IPS-20b (cell line): ENCODE measurements around the gene PPP2R2D.
"Not testable (repeated sequence)": the region's sequence is repeated elsewhere in the genome, so short reads cannot be mapped to it uniquely, and the experiment has no call there.

Experiments used
- H3K27ac ChIP-seq: one replicate; pipeline ENCODE4 v1.5.1; 2013; ENCODE audit warnings: low read length
- H3K27me3 ChIP-seq: 2 replicates; pipeline ENCODE4 v1.6.1; 2013; ENCODE audit warnings: mild to moderate bottlenecking, low read length, inconsistent platforms; ENCODE audit not compliant: insufficient read depth
- H3K36me3 ChIP-seq: 2 replicates; pipeline ENCODE4 v1.6.1; 2013; ENCODE audit warnings: low read depth, mild to moderate bottlenecking, inconsistent platforms, low read length, moderate library complexity; ENCODE audit not compliant: insufficient read depth
- H3K4me1 ChIP-seq: 2 replicates; pipeline ENCODE4 v1.6.1; 2013; ENCODE audit warnings: mild to moderate bottlenecking, control low read depth, inconsistent platforms, low read length, moderate library complexity; ENCODE audit not compliant: insufficient read depth
- H3K4me3 ChIP-seq: 2 replicates; pipeline ENCODE4 v1.5.1; 2013; ENCODE audit warnings: mild to moderate bottlenecking, low read length, inconsistent platforms
- H3K9ac ChIP-seq: 2 replicates; pipeline ENCODE4 v1.6.1; 2013; ENCODE audit warnings: low read depth, mild to moderate bottlenecking, inconsistent platforms, low read length, moderate library complexity
- H3K9me3 ChIP-seq: 2 replicates; pipeline ENCODE4 v1.6.1; 2013; ENCODE audit warnings: mild to moderate bottlenecking, low read depth, low read length, inconsistent platforms; ENCODE audit not compliant: insufficient read depth

PPP2R2D gene

DNA sequence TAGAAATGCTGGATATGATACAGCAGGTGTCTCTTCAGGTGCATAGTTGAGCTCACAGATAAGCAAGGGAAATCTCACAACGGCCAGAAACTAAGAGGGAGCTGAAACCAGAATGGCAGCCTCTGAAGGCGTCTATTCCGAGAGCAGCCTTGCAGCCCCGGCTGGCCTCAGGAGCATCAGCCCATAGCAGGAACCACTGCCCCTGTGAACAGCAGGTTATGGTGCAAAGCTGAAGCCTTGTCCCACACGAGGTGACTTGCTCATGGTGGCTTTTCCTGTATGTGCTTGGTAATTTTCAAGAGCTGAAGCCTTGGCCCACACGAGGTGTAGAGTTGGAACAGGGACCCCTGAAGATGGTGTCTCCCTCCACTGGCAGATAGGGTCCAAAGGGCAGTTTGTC, 47.7 kb downstream of the PPP2R2D start:
- peaks cover 79% of the 10 kb centered on the region for H3K36me3 ChIP-seq
- no peaks in the 10 kb centered on the region; the same call in 1 of the 2 replicates for H3K4me1 ChIP-seq
- no peak overlapping the region for H3K4me3 ChIP-seq
- H3K9ac ChIP-seq, result no peak overlapping the region
- H3K27ac ChIP-seq, result no peak overlapping the region
- H3K27me3 ChIP-seq, result no peaks in the 10 kb centered on the region
- no peaks in the 10 kb centered on the region for H3K9me3 ChIP-seq

DNA sequence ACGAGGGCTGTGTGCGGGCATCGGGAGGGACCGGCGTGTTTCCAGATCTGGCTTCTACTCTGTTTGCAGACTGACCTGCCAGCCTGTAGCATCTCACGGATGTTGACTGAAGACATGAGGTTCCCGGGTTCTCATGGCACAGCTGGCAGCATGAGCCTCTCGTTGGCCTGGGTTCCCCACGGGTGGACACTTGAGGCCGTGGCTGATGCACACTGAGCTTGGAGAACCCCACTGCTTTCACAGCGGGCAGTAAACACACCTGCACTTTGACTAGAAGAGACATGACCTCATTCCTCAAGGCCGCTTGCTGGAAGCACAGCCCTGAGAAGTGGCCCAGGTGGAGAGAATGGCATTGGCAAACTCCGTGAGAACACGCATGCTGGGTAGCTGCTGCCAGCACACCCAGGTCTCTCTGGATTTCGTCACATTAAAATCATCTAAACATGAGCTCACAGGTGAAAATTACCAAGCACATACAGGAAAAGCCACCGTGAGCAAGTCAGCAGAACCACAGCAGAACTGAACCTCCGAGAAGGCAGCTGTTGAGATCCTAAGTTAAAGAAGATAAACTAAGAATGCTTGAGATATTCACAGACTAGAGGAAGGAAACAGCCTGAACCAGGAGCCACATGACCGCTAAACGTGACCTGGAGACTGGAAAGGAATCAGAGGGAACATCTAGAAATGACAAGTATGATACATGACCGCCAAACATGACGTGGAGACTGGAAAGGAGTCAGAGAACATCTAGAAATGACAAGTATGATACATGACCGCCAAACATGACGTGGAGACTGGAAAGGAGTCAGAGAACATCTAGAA, 48.4 kb downstream of the PPP2R2D start:
- Histone ChIP-seq H3K27me3 (no peaks in the 10 kb centered on the region), H3K27ac (no peak overlapping the region), H3K36me3 (peaks cover 79% of the 10 kb centered on the region), H3K4me3 (no peak overlapping the region), H3K9ac (no peak overlapping the region), H3K9me3 (no peaks in the 10 kb centered on the region), H3K4me1 (no peaks in the 10 kb centered on the region; the same call in 1 of the 2 replicates)

DNA sequence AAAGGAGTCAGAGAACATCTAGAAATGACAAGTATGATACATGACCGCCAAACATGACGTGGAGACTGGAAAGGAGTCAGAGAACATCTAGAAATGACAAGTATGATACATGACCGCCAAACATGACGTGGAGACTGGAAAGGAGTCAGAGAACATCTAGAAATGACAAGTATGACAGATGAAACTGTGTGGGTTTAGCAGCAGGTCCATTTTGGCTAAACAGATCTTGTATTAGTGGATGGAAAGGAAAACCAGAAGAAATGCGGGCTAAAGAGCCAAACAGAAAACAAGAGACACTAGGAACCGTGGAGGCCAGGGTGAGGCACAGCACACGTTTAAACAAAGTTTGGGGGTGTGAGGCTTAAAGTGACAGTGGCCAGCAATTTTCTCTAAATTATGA, 49.1 kb downstream of the PPP2R2D start:
- H3K27me3 ChIP-seq, H3K9me3 ChIP-seq, H3K4me1 ChIP-seq, H3K9ac ChIP-seq, H3K4me3 ChIP-seq, H3K27ac ChIP-seq: not testable (repeated sequence)
- peaks cover 79% of the 10 kb centered on the region for H3K36me3 ChIP-seq

DNA sequence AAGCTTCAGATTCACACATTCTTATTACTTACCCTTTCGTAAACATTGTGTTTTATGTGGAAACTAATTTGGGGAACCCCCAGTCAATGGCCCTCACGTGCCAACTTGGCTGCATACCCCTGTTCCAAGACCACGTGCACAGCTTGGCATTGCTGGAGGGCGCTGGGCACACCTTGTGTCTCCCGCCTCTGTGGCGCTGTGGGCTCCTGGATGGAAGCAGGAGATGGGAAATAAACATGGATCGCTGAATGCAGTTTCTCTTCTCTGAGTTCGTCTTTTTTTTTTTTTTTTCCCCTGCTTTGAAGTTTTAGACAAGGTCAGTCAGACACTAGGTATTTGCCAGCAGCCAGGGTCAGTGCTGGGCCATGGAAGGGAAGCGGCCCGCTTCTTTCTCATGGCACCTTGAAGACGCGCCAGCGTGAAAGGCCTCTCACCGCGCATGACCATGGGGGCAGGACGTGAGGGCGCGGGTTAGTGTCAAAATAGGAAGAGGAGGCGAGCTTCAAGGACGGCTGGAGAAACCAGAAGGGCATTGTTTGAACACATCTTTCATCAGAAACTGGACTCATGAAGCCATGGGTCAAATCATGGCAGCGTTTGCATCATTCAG, 53.7 kb downstream of the PPP2R2D start:
- H3K27ac ChIP-seq, result no peak overlapping the region
- H3K9ac ChIP-seq, result no peak overlapping the region
- H3K36me3 ChIP-seq, result peaks cover 70% of the 10 kb centered on the region
- no peaks in the 10 kb centered on the region for H3K4me1 ChIP-seq
- no peaks in the 10 kb centered on the region for H3K27me3 ChIP-seq
- H3K4me3 ChIP-seq, result no peak overlapping the region
- H3K9me3 ChIP-seq, result no peaks in the 10 kb centered on the region

DNA sequence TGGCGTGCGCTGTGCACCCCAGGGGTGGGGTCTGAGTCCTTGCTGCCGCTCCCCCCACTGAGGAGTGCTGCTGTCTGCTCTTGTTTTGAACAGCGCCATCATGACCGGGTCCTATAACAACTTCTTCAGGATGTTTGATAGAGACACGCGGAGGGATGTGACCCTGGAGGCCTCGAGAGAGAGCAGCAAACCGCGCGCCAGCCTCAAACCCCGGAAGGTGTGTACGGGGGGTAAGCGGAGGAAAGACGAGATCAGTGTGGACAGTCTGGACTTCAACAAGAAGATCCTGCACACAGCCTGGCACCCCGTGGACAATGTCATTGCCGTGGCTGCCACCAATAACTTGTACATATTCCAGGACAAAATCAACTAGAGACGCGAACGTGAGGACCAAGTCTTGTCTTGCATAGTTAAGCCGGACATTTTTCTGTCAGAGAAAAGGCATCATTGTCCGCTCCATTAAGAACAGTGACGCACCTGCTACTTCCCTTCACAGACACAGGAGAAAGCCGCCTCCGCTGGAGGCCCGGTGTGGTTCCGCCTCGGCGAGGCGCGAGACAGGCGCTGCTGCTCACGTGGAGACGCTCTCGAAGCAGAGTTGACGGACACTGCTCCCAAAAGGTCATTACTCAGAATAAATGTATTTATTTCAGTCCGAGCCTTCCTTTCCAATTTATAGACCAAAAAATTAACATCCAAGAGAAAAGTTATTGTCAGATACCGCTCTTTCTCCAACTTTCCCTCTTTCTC, 55.0 kb downstream of the PPP2R2D start:
- no peaks in the 10 kb centered on the region for H3K27me3 ChIP-seq
- no peak overlapping the region for H3K9ac ChIP-seq
- H3K4me3 ChIP-seq, result no peak overlapping the region
- no peaks in the 10 kb centered on the region for H3K4me1 ChIP-seq
- H3K9me3 ChIP-seq, result no peaks in the 10 kb centered on the region
- H3K27ac ChIP-seq, result no peak overlapping the region
- H3K36me3 ChIP-seq, result peaks cover 68% of the 10 kb centered on the region

DNA sequence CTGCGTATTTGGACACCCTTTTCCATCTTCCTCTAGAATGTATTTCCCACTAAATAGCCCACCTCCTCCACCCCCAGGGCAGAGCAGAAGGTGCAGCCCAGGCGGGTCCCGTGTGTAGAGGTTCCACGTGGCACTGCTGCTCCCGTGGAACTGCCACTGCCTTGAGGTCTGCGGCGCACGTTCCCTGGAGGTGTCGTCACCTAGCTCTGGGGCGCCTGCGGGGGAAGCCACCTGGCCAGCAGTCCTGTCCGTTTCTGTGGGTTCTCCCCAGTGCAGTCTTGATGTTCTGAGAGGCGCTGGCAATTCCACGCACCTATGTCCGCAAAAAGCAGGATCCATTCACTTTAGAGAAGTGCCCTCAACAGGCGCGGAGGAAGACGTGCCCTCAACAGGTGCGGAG, 59.0 kb downstream of the PPP2R2D start:
- no peaks in the 10 kb centered on the region for H3K9me3 ChIP-seq
- no peak overlapping the region for H3K9ac ChIP-seq
- no peaks in the 10 kb centered on the region for H3K4me1 ChIP-seq
- peaks cover 48% of the 10 kb centered on the region for H3K36me3 ChIP-seq
- no peaks in the 10 kb centered on the region for H3K27me3 ChIP-seq
- no peak overlapping the region for H3K4me3 ChIP-seq
- H3K27ac ChIP-seq, result no peak overlapping the region

DNA sequence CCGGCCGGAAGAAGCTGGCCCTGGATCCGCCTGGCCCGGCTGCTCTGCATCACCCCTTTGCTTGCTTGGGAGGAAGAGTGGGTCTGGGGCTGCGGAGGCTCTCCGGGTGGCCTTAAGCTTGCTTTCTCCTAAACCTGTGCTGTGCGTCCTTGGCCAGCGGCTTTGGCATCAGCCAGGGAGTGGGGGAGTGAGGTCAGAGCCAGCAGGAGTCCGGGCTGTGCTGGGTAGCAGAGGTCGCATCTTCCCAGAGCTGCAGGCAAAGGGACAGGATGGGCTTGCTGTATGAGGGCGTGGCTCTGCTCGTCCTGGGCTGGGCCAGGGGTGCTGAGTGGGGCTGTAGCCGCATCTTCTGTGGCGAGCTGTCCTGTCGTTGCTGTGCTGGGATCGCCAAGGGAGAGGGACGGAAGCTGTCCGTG, 59.8 kb downstream of the PPP2R2D start:
- H3K9ac ChIP-seq, result no peak overlapping the region
- H3K27ac ChIP-seq, result no peak overlapping the region
- H3K36me3 ChIP-seq, result peaks cover 40% of the 10 kb centered on the region
- no peaks in the 10 kb centered on the region for H3K4me1 ChIP-seq
- no peak overlapping the region for H3K4me3 ChIP-seq
- no peaks in the 10 kb centered on the region for H3K27me3 ChIP-seq
- H3K9me3 ChIP-seq, result no peaks in the 10 kb centered on the region

DNA sequence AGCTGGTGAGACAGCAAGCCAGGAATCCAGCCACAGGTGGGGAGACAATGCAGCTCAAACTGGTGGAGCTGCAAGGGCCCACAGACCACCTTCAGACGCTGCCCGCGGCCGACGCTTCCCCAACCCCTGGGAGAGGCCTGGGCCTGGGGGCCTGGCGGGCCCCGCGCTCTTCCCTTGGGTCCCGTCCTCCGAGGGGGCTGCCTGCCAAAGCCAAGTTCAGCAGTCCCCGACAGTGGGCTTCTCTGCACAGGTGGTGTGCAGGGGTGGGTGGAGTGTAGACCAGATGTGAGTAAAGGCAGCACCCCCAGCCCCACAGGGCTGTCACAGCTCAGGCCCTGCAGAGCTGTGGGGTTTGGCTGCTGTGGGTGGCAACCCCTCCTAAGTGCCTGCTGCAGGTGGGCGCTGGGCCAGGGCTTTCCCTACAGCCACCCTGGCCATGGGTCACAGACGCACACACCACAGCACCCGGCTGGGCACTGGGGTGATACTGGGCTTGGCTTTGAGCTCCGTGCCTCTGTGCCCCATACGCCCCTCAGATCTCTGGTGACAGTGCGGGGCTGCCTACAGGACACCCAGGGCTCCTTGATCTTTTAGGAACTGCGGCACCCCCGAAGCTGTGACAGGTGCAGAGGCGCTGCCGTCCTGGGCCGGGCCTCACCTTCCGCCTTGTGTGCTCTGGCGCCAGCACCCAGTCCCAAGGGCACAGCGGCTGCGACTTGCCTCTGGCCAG, 60.4 kb downstream of the PPP2R2D start:
- no peaks in the 10 kb centered on the region for H3K4me1 ChIP-seq
- no peak overlapping the region for H3K4me3 ChIP-seq
- H3K27me3 ChIP-seq, result no peaks in the 10 kb centered on the region
- peaks cover 36% of the 10 kb centered on the region for H3K36me3 ChIP-seq
- no peak overlapping the region for H3K27ac ChIP-seq
- H3K9me3 ChIP-seq, result no peaks in the 10 kb centered on the region
- H3K9ac ChIP-seq, result no peak overlapping the region

DNA sequence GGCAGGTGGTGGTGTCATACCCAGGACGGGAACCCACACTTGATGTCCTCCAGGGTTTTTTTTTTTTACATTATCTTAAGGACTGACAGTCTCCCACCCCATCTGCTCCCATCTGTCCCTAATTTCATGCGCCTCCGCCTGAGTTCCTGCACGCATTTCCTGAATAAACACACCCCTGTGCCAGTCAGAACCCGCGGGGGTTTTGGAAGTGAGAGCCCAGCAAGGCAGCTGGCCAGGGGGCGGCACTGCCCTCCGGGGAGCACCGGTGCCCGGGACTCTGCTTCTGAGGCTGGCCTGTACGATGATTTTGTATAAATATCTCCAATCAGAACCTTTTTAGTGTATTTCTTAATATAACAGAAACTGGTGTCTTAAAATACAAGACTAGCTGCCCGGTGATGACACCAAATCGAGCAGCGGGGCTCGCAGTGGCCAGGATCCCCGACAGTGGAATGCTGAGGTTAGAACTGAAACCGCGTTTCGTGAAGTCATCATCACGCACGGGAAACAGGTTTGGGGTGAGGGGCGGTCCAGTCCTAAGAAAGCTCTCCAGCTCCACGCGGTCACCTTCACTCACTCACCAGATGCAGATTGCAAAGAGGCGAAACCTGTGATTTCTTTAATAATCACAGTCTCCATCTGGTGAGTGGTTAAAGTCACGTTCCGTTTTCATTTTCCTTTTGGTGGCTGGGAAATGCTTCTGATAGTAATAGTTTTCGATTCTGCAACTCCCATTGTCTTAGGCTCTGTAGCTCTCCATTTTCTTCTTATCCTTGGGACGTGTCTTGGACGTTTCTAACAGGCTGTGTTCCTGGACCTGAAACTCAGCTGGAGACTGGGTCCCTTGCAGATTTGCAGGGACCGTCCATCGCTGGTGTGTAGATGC, 61.2 kb downstream of the PPP2R2D start:
- no peak overlapping the region for H3K4me3 ChIP-seq
- no peaks in the 10 kb centered on the region for H3K4me1 ChIP-seq
- peaks cover 31% of the 10 kb centered on the region for H3K36me3 ChIP-seq
- H3K27me3 ChIP-seq, result no peaks in the 10 kb centered on the region
- no peaks in the 10 kb centered on the region for H3K9me3 ChIP-seq
- no peak overlapping the region for H3K27ac ChIP-seq
- no peak overlapping the region for H3K9ac ChIP-seq

DNA sequence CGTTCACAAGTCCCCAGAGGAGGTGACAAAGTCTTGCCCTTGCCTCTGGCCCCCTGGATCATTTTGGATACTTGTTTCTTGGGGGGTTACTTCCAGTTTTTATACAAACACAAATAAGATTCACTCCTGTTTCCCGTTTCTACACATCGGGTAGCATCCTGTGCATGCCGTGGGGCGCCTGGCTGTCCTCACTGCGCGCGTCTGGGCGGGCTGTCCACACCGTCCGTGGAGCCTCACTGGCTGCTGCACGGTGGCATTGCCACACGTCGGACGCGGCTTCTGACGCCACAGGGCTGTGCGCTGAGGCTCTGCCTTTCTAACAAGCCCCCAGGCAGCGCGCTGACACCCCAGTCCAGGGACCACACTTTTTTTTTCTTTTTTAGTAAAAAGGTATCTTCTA, 62.5 kb downstream of the PPP2R2D start:
- Histone ChIP-seq H3K4me1 (no peaks in the 10 kb centered on the region), H3K4me3 (no peak overlapping the region), H3K27ac (no peak overlapping the region), H3K27me3 (no peaks in the 10 kb centered on the region), H3K9me3 (no peaks in the 10 kb centered on the region), H3K36me3 (peaks cover 19% of the 10 kb centered on the region; the same call in 1 of the 2 replicates), H3K9ac (no peak overlapping the region)

DNA sequence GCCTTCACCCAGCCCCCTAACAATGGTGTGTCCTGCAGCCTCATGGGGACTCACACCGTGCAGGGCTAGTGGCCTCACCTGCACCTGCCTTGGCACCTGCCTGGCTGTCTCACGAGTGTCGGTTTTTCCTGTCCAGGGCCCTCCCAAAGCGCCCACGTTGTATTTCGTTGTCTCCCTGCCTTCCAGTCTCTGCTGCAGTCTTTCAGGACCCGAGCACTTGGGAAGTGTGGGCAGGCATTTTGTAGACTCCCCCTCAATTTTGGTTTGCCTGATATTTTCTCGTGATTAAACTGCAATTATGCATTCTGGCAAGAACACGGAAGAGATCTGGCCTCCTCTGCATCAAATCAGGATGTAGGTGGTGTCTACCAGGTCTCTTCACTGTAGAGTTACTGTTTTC, 63.0 kb downstream of the PPP2R2D start:
- Histone ChIP-seq H3K27ac (no peak overlapping the region), H3K9me3 (no peaks in the 10 kb centered on the region), H3K4me3 (no peak overlapping the region), H3K9ac (no peak overlapping the region), H3K36me3 (peaks cover 21% of the 10 kb centered on the region), H3K27me3 (no peaks in the 10 kb centered on the region), H3K4me1 (no peaks in the 10 kb centered on the region)
